ENCODE results near the gene KRTAP3-2. TPM values are rescaled to one million over a fixed set of nuclear protein-coding genes. Genes with fewer than 3 reads are reported as not detected.

Gene KRTAP3-2
- polyA plus RNA-seq, 3 donors, result not detected

DNA sequence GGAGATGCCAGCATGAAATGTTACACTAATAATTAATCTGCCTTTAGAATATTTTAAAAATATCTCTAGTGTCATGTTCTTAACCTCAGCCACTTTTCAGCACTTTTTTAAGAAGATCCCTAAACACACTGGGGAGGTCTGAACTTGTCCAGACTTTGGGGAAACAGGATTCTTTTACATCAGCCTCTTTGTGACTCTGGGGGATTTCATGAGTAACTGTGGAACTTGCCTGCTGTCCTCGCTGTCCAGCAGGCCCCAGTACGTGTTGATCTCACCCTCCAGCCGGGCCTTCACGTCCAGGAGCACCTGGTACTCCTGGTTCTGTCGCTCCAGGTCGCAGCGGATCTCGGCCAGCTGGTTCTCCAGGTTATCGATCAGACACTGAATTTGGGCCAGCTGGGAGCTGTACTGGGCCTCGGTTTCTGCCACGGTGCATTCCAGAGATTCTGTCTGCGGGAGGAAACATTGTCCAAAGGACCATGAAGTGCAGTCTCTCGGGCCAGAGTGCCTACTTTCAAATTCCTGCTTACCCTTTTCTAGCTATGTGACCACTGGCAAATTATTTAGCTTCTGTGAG is 21.0 kb downstream of the KRTAP3-2 start:
- no peak overlapping the region for H3K4me3 Mint-ChIP-seq
- peaks cover 3 to 14% (median 9%) of the 10 kb centered on the region in 3 donors for H3K27me3 Mint-ChIP-seq (ENCODE audit: low read depth in 3 of 3)
- WGBS (ENCODE audit: insufficient coverage), result 96% methylated on average over 13 of the region's 13 CpGs
- Histone ChIP-seq H3K9me3 (replicated peaks in 1 of 2; ENCODE audit: control insufficient read depth in 1 of 2, insufficient read depth in 1 of 2, low read length in 2 of 2) (no peaks in the 10 kb centered on the region), H3K36me3 (replicated peaks in 1 of 2; ENCODE audit: control insufficient read depth in 1 of 2, insufficient read depth in 2 of 2, low read length in 2 of 2) (no peaks in the 10 kb centered on the region), H3K4me1 (ENCODE audit: control insufficient read depth in 1 of 2, insufficient read depth in 2 of 2, low read length in 2 of 2) (no peaks in the 10 kb centered on the region), H3K79me2 (ENCODE audit: insufficient read depth, low read length) (no peaks in the 10 kb centered on the region), H3K4me2 (replicated peaks; ENCODE audit: extremely low read depth, low read length, poor library complexity, severe bottlenecking) (no peak overlapping the region), H3K27ac (ENCODE audit: low read depth in 1 of 2, low read length in 2 of 2) (no peak overlapping the region), H4K20me1 (ENCODE audit: insufficient read depth, low read length) (no peaks in the 10 kb centered on the region), H3K4me3 (replicated peaks in 1 of 3; ENCODE audit: low read depth in 2 of 3, low read length in 3 of 3) (no peak overlapping the region), H2AFZ (ENCODE audit: insufficient read depth, low read depth, low read length, poor library complexity, severe bottlenecking) (no peak overlapping the region), H3K9ac (ENCODE audit: insufficient read depth, low read length, poor library complexity, severe bottlenecking) (no peak overlapping the region), H3K27me3 (ENCODE audit: control insufficient read depth in 2 of 2, insufficient read depth in 2 of 2, low read length in 2 of 2) (peaks cover 0 to 4% of the 10 kb centered on the region in 2 donors)
- no peak for DNase-seq
- intact Hi-C loops (cut with micrococcal nuclease), result no loop called here
- TF ChIP-seq, protein P1, sequence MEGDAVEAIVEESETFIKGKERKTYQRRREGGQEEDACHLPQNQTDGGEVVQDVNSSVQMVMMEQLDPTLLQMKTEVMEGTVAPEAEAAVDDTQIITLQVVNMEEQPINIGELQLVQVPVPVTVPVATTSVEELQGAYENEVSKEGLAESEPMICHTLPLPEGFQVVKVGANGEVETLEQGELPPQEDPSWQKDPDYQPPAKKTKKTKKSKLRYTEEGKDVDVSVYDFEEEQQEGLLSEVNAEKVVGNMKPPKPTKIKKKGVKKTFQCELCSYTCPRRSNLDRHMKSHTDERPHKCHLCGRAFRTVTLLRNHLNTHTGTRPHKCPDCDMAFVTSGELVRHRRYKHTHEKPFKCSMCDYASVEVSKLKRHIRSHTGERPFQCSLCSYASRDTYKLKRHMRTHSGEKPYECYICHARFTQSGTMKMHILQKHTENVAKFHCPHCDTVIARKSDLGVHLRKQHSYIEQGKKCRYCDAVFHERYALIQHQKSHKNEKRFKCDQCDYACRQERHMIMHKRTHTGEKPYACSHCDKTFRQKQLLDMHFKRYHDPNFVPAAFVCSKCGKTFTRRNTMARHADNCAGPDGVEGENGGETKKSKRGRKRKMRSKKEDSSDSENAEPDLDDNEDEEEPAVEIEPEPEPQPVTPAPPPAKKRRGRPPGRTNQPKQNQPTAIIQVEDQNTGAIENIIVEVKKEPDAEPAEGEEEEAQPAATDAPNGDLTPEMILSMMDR (IDR thresholded peaks at IDR 0.05), result no peak
- H3K4me1 Mint-ChIP-seq, result no peaks in the 10 kb centered on the region
- no peaks in the 10 kb centered on the region for H3K9me3 Mint-ChIP-seq
- H3K36me3 Mint-ChIP-seq, result no peaks in the 10 kb centered on the region
- H3K27ac Mint-ChIP-seq, result no peak overlapping the region

DNA sequence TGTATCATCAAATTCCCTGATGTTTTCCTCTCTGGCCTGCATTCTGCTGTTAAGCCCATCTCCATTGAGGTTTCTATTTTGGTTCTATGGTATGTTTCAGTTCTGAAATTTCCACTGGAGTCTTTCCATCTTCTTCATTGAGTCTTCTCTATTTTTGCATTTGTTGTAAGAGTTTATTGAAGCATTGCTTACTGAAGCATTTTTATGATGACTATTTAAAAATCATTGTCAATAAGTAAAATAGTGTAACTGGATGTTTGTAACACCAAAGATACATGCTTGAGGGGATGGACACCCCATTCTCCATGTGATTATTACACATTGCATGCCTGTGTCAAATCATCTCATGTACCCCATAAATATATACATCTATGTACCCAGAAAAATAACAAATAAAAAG is 24.2 kb downstream of the KRTAP3-2 start:
- no peak overlapping the region for H3K4me3 Mint-ChIP-seq
- H3K4me1 Mint-ChIP-seq, result no peaks in the 10 kb centered on the region
- H4K20me1 ChIP-seq (ENCODE audit: insufficient read depth, low read length), result no peaks in the 10 kb centered on the region
- H2AFZ ChIP-seq (ENCODE audit: insufficient read depth, low read depth, low read length, poor library complexity, severe bottlenecking), result no peak overlapping the region
- no peaks in the 10 kb centered on the region for H3K4me1 ChIP-seq (ENCODE audit: control insufficient read depth in 1 of 2, insufficient read depth in 2 of 2, low read length in 2 of 2)
- no peak overlapping the region for H3K4me3 ChIP-seq (replicated peaks in 1 of 3; ENCODE audit: low read depth in 2 of 3, low read length in 3 of 3)
- no peaks in the 10 kb centered on the region for H3K36me3 ChIP-seq (replicated peaks in 1 of 2; ENCODE audit: control insufficient read depth in 1 of 2, insufficient read depth in 2 of 2, low read length in 2 of 2)
- H3K79me2 ChIP-seq (ENCODE audit: insufficient read depth, low read length), result no peaks in the 10 kb centered on the region
- TF ChIP-seq, protein P1 (IDR thresholded peaks at IDR 0.05), result no peak
- no peak overlapping the region for H3K4me2 ChIP-seq (replicated peaks; ENCODE audit: extremely low read depth, low read length, poor library complexity, severe bottlenecking)
- no peak overlapping the region for H3K27ac ChIP-seq (ENCODE audit: low read depth in 1 of 2, low read length in 2 of 2)
- H3K9ac ChIP-seq (ENCODE audit: insufficient read depth, low read length, poor library complexity, severe bottlenecking), result no peak overlapping the region
- peaks cover 0 to 4% of the 10 kb centered on the region in 2 donors for H3K27me3 ChIP-seq (ENCODE audit: control insufficient read depth in 2 of 2, insufficient read depth in 2 of 2, low read length in 2 of 2)
- no peak overlapping the region for H3K27ac Mint-ChIP-seq
- H3K9me3 Mint-ChIP-seq, result no peaks in the 10 kb centered on the region
- H3K9me3 ChIP-seq (replicated peaks in 1 of 2; ENCODE audit: control insufficient read depth in 1 of 2, insufficient read depth in 1 of 2, low read length in 2 of 2), result no peaks in the 10 kb centered on the region
- intact Hi-C loops (cut with micrococcal nuclease), result no loop called here
- H3K36me3 Mint-ChIP-seq, result no peaks in the 10 kb centered on the region
- peaks cover 4 to 13% (median 4%) of the 10 kb centered on the region in 3 donors for H3K27me3 Mint-ChIP-seq (ENCODE audit: low read depth in 3 of 3)
- DNase-seq, result no peak
